ENCODE data around the gene CDK6.

- TF ChIP-seq CTCF (IDR thresholded peaks at IDR 0.05; ENCODE audit: low read depth, low read length) (no peak), EZH2phosphoT487 (IDR thresholded peaks at IDR 0.05; ENCODE audit: low read depth) (no peak)
Measured at GRCh38 chr7:92632791-92633190, 203.6 kb downstream of the CDK6 start.

Measured in OCI-LY3 (cell line).